NCI-H146 treated with DMSO at 0.1 percent for 48 hours (cell line): ENCODE results near the gene TMEM38A.
"Not testable (repeated sequence)": the region's sequence is repeated elsewhere in the genome, so short reads cannot be mapped to it uniquely, and the experiment has no call there.

Source experiments
- DNase-seq: peaks from one replicate; lab custom pipeline; 2025; ENCODE audit not compliant: unreplicated experiment; lab: John Stamatoyannopoulos, UW

TMEM38A gene

DNA sequence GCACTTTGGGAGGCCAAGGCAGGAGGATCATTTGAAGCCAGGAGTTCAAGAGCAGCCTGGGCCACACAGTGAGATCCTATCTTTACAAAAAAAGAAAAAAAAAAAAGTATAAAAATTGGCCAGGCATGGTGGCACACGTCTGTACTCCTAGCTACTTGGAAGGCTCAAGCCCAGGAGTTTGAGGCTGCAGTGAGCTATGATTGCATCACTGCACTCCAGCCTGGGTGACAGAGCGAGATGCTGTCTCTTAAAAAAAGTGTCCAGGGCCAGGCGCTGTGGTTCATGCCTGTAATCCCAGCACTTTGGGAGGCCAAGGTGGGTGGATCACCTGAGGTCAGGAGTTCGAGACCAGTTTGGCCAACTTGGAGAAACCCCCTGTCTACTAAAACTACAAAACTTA is 12.9 kb downstream of the TMEM38A start:
- DNase-seq = not testable (repeated sequence)

DNA sequence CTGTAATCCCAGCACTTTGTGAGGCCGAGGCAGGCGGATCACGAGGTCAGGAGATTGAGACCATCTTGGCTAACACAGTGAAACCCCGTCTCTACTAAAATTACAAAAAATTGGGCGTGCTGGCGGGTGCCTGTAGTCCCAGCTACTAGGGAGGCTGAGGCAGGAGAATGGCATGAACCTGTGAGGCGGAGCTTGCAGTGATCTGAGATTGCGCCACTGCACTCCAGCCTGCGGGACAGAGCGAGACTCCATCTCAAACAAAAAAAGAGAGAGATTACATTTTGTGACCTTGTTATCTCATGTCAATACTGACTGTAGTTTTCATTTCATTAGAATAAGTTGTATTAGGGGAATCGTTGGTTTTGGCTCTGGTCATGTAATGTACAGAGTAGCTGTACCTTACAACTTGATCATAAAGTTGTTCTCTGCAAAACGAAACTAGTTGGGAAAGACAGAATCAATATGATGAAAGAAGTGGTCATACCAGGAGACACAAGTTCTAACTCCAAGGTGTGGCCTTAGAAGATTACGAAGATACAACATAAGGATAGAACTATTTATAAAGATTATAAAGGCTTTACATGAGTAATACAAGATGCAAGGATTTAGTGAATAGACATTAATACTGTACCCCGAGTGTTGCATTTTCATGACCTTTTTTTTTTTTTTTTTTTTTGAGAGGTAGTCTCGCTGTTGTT is 15.3 kb downstream of the TMEM38A start:
- no peak for DNase-seq

DNA sequence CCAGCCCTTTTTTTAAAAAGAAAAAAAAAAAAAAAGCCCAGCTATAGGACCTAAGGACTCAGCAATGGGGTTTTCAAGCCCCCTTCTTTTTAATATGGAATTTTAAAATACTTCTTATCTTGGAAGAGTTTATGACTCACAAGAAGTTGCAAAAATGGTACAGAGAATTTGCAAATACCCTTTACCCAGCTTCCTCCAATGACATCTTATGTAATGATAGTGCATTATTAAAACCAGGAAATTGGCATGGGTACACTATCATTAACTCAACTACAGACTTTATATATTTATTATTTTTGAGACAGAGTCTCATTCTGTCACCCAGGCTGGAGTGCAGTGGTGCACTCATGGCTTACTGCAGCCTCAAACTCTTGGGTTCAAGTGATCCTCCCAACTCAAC is 16.1 kb downstream of the TMEM38A start:
- DNase-seq = no peak

DNA sequence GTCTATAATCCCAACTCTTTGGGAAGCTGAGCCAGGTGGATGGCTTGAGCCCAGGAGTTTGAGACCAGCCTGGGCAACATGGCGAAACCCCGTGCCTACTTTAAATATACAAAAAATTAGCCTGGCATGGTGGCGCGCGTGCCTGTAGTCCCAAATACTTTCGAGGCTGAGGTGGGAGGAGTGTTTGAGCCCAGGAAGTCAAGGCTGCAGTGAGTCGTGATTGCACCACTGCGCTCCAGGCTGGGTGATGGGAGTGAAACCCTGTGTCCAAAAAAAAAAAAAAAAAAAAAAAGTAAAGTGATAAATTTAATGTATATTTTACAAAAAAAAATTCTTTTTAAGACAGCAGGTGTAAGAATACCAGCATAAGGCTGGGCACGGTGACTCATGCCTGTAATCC is 17.6 kb downstream of the TMEM38A start:
- no peak for DNase-seq

DNA sequence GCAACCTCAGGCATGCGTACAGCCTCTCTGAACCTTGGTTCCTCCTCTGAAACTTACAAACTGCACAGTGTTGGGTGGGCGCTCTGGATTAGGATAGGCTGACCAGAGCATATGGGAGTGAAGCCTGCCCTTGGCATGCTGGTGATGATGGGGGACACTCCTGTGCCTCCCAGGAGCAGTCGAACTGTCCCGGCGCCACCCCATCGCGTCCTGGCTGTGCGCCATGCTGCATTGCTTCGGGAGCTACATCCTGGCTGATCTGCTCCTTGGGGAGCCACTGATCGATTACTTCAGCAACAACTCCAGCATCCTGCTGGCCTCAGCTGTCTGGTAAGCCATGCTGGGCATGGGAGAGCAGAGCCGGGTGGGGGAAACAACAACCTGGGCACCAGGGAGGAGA is 18.9 kb downstream of the TMEM38A start:
- no peak for DNase-seq

DNA sequence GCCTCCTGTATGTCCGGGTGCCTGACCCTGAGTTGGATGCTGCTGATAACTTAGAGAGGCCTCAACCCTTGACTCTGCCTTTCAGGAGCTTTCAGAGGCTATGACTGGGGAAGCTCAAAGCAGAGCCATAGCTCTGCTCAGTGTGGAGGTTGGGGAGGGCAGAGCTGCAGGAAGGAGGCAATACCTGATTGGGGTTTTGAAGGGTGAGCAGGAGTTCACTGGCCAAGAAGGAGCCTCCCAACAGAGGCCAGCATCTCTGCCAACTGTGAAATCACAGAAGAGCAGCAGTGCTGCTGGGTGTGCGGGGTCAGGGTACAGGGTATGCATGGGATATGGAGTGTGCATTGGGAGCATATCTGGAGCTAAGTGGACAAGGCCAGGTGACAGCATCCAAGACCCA is 21.6 kb downstream of the TMEM38A start:
- no peak for DNase-seq

DNA sequence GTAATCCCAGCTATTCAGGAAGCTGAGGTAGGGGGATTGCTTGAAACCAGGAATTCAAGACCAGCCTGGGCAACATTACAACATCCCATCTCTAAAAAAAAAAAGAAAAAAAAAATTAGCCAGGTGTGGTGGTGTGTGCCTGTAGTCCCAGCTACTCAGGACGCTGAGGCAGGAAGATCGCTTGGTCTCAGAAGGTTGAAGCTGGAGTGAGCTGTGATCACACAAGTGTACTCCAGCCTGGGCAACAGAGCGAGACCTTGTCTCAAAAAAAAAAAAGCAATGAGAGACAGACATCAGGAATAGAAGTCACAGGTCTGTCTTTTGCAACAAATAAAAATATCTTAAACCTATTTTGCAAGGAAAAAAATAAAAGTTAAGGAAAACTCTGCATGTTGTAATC is 23.3 kb downstream of the TMEM38A start:
- DNase-seq = no peak

DNA sequence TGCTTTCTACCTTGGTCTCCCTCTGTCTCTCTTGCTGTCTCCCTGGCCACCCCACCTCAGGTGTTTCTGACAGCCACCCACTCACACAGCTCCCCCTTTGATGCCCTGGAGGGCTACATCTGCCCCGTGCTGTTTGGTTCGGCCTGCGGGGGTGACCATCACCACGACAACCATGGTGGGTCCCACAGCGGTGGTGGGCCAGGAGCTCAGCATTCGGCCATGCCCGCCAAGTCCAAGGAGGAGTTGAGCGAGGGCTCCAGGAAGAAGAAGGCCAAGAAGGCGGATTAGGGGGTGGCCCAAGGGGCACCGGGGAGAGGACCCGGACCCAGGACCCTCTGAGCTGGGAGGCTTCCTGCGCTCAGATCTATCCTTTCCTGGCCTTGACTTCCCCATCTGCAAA is 27.1 kb downstream of the TMEM38A start:
- no peak for DNase-seq

DNA sequence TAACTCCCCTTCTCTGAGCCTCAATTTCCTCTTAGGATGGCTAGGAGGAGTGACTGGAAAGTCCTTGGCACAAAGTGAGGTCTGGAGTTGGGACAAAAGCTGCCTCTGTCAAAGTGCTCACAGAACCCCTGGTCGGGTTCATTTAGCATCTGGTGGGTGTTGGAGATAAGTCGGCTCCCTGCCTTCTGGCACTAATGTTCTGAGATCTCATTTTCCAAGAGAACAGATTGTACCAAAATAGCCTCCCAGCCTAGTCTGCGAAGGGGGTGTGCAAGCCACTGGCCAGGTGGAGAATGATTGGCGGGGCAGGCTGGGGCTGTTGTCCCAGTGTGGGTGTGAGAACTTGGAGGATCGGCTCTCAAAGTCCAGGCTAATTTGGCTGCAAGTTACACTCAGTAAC is 38.0 kb downstream of the TMEM38A start:
- no peak for DNase-seq

DNA sequence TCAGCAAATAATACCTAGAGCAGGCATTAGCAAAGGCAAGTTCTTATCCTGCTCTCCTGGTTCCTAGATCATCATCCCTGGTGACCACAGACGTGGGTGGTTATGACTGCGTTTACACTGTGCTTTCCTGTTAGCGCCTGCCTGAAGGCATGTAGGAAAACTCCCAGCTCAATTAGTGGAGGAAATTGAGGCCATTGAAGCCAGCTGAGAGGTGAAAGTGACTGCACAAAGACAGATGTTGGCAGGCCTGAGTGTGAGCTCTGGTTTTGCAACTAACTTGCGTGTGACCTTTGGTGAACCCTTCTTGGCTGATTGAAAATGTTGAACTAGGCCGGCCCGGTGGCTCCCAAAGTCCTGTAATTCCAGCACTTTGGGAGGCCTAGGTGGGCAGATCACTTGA is 41.2 kb downstream of the TMEM38A start:
- no peak for DNase-seq

DNA sequence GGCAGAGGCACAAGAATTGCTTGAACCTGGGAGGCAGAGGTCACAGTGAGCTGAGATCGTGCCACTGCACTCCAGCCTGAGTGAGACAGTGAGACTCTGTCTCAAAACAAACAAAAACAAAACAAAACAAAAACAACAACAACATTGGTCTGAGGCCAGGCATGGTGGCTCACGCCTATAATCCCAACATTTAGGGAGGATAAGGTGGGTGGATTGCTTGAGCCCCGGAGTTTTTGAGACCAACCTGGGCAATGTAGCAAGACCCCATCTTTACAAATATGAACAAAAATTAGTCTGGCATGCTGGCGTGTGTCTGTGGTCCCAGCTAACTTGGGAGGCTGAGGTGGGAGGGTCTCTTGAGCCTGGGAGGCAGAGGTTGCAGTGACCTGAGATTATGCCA is 42.7 kb downstream of the TMEM38A start:
- no peak for DNase-seq

DNA sequence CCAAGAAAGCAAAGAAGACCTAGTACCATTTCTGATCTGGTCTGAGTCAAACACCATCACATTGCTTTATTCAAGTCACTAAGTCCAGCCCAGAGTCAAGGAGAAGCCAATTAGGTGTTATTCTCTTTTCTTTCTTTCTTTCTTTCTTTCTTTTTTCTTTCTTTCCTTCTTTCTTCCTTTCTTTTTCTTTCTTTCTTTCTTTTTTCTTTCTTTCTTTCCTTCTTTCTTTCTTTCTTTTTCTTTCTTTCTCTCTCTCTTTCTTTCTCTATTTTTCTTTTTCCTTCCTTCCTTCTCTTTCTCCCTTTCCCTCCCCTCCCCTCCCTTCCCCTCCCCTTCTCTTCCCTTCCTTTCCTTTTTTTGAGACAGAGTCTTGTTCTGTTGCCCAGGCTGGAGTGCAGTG is 49.9 kb downstream of the TMEM38A start:
- DNase-seq = not testable (repeated sequence)

DNA sequence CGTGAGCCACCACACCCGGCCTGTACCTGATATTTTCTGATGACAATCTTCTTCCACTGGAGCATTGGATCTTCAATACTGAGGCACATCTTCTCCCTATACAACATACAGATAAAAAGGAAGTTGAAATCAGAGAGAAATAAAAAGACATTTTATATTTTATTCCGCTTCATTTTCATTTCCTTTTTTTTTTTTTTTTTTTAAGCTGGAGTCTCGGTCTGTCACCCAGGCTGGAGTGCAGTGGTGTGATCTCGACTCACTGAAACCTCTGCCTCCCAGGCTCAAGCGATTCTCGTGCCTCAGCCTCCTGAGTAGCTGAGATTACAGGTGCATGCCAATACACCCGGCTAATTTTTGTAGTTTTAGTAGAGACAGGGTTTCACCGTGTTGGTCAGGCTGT is 51.4 kb downstream of the TMEM38A start:
- DNase-seq = not testable (repeated sequence)

DNA sequence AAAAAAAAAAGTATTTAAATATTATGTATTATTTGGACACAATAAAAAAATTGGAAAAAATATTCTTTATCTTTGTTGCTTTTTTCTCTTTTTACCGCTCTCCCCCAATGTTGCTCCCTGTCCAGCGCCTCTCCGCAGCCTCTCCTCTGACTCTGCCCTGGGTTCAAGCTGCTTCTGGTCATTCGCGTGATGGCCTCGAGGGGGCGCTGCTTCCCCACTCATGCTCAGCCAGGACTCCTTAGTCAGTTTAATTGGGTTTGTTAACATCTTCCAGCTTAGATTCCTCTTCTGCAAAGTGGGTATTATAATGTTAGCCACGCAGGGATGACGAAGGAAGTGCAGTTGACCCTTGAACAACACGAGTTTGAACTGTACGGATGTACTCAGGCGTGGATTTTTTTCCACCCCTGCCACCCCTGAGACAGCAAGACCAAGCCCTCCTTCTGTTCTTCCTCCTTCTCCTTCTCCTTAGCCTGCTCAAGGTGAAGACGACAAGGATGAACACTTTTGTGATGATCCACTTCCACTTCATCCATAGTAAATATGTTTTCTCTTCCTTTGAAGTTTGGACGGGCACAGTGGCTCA is 53.9 kb downstream of the TMEM38A start:
- DNase-seq = peak; percentile 35

DNA sequence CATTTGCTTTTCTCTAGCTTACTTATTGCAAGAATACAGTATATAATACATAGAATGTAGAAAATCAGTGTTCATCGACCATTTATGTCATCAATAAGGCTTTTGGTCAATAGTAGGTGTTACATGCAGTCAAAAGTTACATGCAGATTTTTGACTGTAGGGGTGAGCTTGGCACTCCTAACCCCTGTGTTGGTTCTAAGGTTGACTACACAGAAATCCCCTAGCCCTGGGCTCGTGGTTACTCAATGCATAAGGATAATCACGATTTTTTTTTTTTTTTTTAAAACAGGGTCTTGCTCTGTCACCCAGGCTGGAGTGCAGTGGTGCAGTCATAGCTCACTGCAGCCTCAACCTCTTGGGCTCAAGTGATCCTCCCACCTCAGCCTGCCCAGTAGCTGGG is 54.7 kb downstream of the TMEM38A start:
- no peak for DNase-seq

DNA sequence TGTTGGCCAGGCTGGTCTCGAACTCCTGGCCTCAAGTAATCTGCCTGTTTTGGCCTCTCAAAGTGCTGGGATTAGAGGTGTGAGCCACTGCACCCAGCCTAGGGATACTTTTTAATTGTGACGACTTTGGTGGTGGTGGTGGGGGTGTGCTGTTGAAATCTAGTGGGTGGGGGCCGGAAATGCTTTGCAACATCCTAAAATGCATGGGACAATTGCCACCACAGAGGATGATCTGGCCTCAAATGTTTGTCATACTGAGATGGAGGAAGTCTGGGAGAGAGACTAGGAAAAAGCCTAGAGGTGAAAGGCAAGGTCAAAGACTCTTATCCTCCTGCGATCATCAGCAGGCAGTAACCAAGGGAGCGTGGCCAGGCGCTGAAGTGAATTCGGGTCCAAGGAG is 60.1 kb downstream of the TMEM38A start:
- no peak for DNase-seq

DNA sequence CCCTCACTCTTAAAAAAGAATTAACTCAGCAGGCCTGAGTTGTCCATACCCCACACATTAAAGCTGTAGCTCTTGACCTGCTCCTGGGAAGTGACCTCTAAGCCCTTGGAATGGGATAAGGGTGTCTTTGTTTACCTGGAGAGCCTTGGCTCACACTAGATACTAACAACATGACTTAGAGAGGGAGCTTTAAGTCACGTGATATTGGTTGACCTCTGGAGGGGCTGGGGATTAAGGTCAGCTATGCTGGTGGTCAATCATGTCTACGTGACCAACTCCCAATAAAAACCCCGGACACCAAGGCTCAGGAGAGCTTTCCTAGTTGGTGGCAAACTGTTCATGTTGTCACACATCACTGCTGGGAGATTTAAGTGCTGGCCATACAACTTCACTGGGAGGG is 61.7 kb downstream of the TMEM38A start:
- DNase-seq = no peak

DNA sequence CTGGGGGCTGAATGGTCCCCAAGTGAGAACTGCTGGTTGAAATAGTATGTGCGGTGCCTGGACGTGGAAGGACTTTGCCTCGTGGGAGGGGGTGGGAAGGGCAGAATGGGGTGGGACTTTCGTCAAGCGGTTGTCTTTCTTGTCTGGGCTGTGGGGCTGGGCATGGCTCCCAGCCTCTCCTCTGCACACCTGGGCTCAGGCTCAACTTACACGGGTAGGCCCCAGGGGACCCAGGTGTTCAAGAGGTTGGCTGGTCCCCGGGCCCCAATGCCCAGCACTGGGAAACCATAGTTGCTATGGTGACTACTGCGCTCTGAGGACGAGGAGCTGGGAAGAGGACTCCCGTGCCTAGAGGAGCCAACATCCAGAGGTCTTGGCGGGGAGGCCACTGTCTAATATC is 66.0 kb downstream of the TMEM38A start:
- DNase-seq = no peak

DNA sequence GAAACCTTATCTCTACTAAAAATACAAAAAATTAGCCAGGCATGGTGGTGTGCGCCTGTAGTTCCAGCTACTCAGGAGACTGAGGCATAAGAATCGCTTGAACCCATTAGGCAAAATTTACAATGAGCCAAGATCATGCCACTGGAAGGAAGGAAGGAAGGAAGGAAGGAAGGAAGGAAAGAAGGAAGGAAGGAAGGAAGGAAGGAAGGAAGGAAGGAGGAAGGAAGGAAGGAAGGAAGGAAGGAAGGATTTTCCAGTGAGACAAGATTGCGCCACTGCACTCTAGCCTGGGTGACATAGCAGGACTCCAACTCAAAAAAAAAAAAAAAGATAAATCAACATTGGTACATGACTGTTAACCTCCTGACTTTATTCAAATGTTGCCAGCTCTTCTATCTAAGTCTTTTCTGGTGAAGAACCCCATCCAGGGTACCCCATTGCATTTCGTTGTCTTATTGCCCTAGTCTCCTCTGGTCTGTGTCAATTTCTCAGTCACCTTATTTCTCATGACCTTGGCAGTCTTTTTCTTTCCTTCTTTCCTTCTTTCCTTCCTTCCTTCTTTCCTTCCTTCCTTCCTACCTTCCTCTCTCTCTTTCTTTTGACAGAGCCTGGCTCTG is 74.8 kb downstream of the TMEM38A start:
- DNase-seq = not testable (repeated sequence)

DNA sequence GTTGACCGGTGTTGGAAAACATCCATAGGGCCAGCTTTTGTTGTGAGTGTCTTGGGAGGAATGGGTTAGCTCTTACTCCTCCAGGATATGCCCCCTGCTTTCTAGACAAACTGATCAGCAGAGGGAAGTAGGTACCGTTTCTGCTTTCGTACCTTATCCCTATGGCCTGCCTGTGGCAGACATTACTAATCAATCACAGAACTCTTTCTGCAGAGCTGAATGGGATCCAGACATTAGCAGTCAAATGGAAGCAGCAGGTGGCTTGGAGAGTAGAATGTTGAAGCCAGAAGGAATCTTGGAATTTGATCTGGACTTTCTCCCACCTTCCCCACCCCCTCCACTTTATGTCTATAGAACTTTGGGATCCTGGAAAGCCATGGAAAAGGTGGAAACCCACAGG is 75.8 kb downstream of the TMEM38A start:
- DNase-seq = no peak

DNA sequence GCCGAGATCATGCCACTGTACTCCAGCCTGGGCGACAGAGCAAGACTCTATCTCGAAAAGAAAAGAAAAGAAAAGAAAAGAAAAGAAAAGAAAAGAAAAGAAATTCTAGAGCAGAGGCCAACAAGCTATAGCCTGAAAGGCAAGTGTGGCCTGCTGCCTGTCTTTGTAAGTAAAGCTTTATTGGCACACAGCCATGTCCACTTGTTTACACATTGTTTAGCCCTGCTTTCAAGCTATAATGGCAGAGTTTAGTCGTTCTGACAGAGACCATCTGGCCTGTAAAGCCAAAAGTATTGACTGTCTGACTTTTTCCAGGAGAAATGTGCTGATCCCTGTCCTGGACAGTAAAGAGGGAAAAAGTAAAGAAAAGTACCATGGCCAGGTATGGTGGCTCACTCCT is 77.0 kb downstream of the TMEM38A start:
- DNase-seq = peak; percentile 24

DNA sequence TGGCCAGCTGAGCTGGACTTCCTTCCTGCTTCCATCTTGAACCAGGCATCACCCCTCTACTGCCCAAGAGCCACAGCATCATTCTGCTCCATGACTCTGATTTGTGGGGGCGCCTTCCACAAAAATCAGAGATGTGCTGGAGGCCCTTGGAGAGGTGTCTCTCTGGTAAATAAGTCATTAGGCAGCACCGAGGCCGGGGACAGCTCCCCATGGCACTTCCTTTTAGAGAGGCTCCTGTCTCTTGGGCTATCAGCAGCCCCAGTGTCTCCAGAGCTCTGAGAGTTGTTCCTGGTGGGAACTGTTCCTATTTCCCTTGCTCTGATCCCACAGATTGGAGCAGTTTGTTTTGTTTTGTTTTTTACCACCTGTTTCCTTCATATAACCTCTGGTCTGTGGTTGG is 78.6 kb downstream of the TMEM38A start:
- DNase-seq = no peak
